Glutamatergic neuron (in vitro differentiated cells): ENCODE results near the gene PCSK4. TPM values are rescaled to one million over a fixed set of nuclear protein-coding genes. Genes with fewer than 3 reads are reported as not detected.
A peak's percentile ranks its signal among the peaks of the same experiment; 100 is the strongest.

Experiments
- DNase-seq: peaks from one replicate; pipeline ENCODE4 v3.0.0; 2022
- H3K27ac Mint-ChIP-seq: one replicate; pipeline ENCODE4 v1.8.0; 2020; ENCODE audit warnings: mild to moderate bottlenecking, mixed read lengths, inconsistent platforms; ENCODE audit not compliant: unreplicated experiment
- H3K27me3 Mint-ChIP-seq: one replicate; pipeline ENCODE4 v1.8.0; 2020; ENCODE audit warnings: mild to moderate bottlenecking, moderate library complexity, mixed read lengths, inconsistent platforms; ENCODE audit not compliant: unreplicated experiment
- H3K36me3 Mint-ChIP-seq: one replicate; pipeline ENCODE4 v1.8.0; 2020; ENCODE audit warnings: mild to moderate bottlenecking, mixed read lengths, inconsistent platforms; ENCODE audit not compliant: unreplicated experiment
- H3K4me1 Mint-ChIP-seq: one replicate; pipeline ENCODE4 v1.8.0; 2020; ENCODE audit warnings: mild to moderate bottlenecking, low read depth, mixed read lengths, inconsistent platforms; ENCODE audit not compliant: unreplicated experiment
- H3K4me3 Mint-ChIP-seq: one replicate; pipeline ENCODE4 v1.8.0; 2020; ENCODE audit warnings: mild to moderate bottlenecking, mixed read lengths, inconsistent platforms; ENCODE audit not compliant: unreplicated experiment
- H3K9me3 Mint-ChIP-seq: one replicate; pipeline ENCODE4 v1.8.0; 2020; ENCODE audit warnings: mild to moderate bottlenecking, moderate library complexity, mixed read lengths, inconsistent platforms; ENCODE audit not compliant: unreplicated experiment
- total RNA-seq: library from RNA; stranded (reverse); fragmentation: NEBNext Ultra II Directional; extraction: Animal tissue kit (Norgen Biotek cat#: 25700); gene quantifications from one replicate; pipeline ENCODE4 v1.2.1, GENCODE V29; 2021; ENCODE audit not compliant: unreplicated experiment
- TF ChIP-seq, protein P1 (sequence below): fragments of 200-600 bp; sonication (generic); IDR thresholded peaks from one replicate; pipeline ENCODE4 v1.5.0; 2021; ENCODE audit not compliant: partially characterized antibody, unreplicated experiment

PCSK4 gene
- total RNA-seq, 1 donor from 2014 or later = 21.2 TPM

DNA sequence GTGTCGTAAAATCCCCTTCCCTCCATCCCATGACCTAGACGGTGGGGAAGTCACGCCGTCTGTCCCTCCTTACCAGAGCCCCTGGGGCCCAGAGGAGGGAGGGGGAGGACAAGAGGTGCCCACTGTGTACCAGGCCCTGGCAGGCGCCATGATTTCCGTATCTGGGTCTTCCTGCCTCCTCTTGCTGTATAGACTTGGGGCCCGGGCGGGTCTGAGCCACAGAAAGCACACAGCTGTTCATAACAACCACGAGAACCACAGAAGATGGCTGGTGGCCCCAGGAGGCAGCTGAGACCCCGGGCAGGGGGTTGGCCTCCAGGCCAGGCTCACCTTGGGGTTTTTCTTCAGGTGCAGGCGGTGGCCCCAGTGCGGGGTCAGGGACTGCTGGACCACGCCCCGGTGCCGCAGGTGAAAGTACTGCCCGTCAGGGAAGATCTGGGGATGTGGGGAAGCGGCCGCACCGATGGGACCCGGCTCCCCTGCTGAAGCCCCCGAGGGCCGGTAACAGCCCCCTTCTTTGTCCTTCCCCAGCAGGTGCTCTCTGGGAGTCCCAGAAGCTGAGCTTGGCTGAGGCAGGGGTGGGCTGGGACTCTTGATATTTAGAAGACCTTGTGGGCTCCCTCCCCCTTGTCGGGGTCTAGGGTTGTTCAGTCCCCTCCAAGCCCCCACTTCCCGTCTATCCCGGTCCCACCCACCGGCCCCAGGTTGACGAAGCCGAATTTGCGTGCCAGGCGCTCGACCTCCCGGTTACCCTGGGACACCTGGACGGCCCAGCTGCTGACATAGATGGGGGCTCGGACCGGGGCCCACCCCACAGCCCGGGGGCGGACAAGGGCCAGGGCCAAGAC is 463 bp downstream of the PCSK4 start:
- H3K36me3 Mint-ChIP-seq = no peaks in the 10 kb centered on the region
- peaks cover 10% of the 10 kb centered on the region for H3K4me1 Mint-ChIP-seq
- no peak overlapping the region for H3K27ac Mint-ChIP-seq
- peaks cover 8% of the 10 kb centered on the region for H3K27me3 Mint-ChIP-seq
- TF ChIP-seq, protein P1, sequence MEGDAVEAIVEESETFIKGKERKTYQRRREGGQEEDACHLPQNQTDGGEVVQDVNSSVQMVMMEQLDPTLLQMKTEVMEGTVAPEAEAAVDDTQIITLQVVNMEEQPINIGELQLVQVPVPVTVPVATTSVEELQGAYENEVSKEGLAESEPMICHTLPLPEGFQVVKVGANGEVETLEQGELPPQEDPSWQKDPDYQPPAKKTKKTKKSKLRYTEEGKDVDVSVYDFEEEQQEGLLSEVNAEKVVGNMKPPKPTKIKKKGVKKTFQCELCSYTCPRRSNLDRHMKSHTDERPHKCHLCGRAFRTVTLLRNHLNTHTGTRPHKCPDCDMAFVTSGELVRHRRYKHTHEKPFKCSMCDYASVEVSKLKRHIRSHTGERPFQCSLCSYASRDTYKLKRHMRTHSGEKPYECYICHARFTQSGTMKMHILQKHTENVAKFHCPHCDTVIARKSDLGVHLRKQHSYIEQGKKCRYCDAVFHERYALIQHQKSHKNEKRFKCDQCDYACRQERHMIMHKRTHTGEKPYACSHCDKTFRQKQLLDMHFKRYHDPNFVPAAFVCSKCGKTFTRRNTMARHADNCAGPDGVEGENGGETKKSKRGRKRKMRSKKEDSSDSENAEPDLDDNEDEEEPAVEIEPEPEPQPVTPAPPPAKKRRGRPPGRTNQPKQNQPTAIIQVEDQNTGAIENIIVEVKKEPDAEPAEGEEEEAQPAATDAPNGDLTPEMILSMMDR = no peak
- peak overlapping the region; percentile 74 for H3K4me3 Mint-ChIP-seq
- H3K9me3 Mint-ChIP-seq = peaks cover 5% of the 10 kb centered on the region
- DNase-seq = peak; percentile 25

DNA sequence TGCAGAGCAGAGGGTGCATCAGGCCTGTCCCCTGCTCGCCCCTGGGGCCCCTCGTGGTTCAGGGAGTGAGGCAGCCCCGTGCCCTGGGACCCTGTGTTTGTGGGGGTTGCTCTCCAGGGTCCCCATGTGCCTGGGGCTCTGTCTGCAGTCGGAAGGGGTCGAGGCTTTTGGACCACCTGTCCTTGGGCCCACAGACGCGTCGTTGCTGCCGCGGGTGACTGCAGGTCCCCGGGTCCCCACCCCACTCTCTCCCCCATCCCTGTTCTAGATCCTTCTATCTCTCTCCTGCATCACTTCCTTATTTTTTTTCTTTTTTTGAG is 1.9 kb downstream of the PCSK4 start:
- no peak for DNase-seq
- Mint-ChIP-seq H3K27me3 (peaks cover 10% of the 10 kb centered on the region), H3K4me1 (peaks cover 7% of the 10 kb centered on the region), H3K27ac (no peak overlapping the region), H3K4me3 (no peak overlapping the region), H3K36me3 (no peaks in the 10 kb centered on the region), H3K9me3 (peaks cover 3% of the 10 kb centered on the region)
- TF ChIP-seq, protein P1 = no peak

DNA sequence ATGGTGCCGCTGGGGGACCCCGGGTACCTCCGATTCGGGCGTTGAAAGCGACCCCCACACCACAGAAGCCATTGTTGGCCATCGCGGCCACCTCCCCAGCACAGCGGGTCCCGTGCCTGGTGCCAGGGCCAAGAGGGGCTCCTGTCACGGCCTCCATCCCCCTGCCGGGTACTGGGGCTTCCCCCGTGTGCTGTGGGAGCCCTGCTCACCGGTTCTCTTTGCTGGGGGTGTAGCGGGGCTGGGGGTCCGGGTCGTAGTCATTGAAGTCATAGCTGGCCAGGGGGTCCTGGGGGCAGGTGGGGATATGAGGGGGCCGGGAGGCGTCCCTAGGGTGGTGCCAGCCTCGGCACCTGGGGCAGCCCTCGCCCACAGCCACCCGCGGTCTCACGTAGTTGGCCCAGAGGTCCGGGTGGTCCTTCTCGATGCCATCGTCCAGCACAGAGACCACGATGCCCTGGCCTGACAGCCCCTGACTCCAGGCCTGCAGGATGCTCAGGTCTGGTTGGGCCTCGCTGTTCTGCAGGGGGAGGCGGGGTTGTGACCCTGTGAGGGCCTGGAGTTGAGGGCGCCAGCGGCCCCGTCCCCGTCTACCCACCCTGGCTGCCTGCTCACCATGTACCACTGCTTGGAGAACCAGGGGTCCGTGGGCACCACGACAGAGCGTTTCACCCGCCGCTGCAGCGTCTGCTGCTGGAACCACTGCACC is 2.4 kb downstream of the PCSK4 start:
- Mint-ChIP-seq H3K4me1 (peaks cover 4% of the 10 kb centered on the region), H3K27ac (no peak overlapping the region), H3K36me3 (no peaks in the 10 kb centered on the region), H3K4me3 (no peak overlapping the region), H3K27me3 (peaks cover 10% of the 10 kb centered on the region), H3K9me3 (peaks cover 3% of the 10 kb centered on the region)
- no peak for DNase-seq
- TF ChIP-seq, protein P1 = no peak

DNA sequence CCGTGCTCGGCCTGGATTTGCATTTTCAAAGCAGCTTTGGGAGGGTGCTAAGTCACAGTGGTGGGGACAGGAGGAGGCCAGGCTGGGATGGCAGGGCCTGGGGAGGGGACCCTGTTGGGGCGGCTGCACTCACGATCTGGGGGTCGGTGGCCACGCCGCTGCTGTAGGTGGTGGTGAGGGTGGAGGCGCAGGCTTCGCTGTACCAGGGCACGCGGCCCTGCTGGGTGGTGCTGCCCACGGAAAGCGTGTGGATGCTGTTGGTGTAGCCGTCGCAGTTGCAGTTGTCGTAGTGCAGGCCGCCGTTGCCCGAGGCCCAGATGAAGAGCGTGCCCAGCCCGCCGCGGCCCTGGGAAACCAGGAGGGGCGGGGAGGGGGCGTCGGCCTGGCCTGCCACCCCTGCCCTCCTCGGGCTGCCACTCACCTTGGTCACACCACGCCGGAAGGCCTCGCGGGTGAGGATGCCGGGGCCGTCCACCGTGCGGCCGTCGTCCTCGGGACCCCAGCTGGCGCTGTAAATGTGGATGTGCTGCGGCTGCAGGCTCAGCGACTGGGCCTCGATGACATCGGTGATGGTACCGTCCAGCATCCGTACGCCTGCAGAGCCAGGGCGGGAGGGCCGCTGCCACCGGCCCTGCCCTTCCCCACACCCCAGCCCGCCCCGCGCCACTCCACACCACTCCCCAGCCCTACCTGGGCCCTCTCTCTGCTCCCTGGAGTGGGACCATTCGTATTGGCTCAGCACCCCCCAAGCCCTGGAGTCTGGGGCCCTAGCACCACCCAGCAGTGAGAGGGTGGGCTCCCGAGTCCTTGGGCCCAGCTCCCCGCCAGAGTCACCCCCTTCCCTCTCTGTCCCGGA is 3.2 kb downstream of the PCSK4 start:
- TF ChIP-seq, protein P1 = no peak
- no peak overlapping the region for H3K4me3 Mint-ChIP-seq
- H3K9me3 Mint-ChIP-seq = peaks cover 3% of the 10 kb centered on the region
- no peaks in the 10 kb centered on the region for H3K36me3 Mint-ChIP-seq
- H3K4me1 Mint-ChIP-seq = peaks cover 4% of the 10 kb centered on the region
- DNase-seq = no peak
- H3K27me3 Mint-ChIP-seq = peaks cover 10% of the 10 kb centered on the region
- no peak overlapping the region for H3K27ac Mint-ChIP-seq
